ENCODE measurements around the gene DNHD1.

DNA sequence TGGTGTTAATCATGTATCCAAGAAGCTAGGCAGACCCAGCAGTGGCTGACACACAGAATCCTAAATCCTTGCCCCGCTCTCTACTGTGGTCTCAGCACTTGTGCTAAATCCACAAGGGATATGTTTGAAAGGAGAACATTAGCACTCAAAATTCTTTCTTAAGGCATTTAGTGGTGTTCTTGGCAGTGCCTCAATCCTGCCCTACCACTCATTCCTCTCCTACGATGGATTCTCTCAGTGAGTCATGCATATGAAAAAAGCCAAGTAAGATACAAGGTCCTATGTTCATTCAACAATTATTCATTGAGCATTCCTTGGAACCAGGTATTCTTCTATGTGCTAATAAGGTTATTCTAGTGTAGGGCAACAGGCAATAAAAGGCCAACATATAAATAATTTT lies 75.1 kb downstream of the DNHD1 start:
- TF ChIP-seq TEAD4 (IDR thresholded peaks at IDR 0.05) (no peak), EP300 (IDR thresholded peaks at IDR 0.05; ENCODE audit: borderline replicate concordance) (no peak), CEBPB (IDR thresholded peaks at IDR 0.05) (no peak), TAF1 (IDR thresholded peaks at IDR 0.05; ENCODE audit: low read depth) (no peak), EGR1 (IDR thresholded peaks at IDR 0.05) (no peak), RAD21 (IDR thresholded peaks at IDR 0.05; ENCODE audit: low read depth) (no peak), ZBTB7A (IDR thresholded peaks at IDR 0.05; ENCODE audit: low read depth) (no peak), CREB1 (IDR thresholded peaks at IDR 0.05; ENCODE audit: low read depth) (no peak), YY1 (IDR thresholded peaks at IDR 0.05; ENCODE audit: low read depth) (no peak), FOXM1 (IDR thresholded peaks at IDR 0.05; ENCODE audit: borderline replicate concordance, low read depth) (no peak), TCF12 (IDR thresholded peaks at IDR 0.05; ENCODE audit: low read depth) (no peak)
- TF ChIP-seq, protein P1, sequence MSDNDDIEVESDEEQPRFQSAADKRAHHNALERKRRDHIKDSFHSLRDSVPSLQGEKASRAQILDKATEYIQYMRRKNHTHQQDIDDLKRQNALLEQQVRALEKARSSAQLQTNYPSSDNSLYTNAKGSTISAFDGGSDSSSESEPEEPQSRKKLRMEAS (IDR thresholded peaks at IDR 0.05), result no peak
- TF ChIP-seq, protein P2, sequence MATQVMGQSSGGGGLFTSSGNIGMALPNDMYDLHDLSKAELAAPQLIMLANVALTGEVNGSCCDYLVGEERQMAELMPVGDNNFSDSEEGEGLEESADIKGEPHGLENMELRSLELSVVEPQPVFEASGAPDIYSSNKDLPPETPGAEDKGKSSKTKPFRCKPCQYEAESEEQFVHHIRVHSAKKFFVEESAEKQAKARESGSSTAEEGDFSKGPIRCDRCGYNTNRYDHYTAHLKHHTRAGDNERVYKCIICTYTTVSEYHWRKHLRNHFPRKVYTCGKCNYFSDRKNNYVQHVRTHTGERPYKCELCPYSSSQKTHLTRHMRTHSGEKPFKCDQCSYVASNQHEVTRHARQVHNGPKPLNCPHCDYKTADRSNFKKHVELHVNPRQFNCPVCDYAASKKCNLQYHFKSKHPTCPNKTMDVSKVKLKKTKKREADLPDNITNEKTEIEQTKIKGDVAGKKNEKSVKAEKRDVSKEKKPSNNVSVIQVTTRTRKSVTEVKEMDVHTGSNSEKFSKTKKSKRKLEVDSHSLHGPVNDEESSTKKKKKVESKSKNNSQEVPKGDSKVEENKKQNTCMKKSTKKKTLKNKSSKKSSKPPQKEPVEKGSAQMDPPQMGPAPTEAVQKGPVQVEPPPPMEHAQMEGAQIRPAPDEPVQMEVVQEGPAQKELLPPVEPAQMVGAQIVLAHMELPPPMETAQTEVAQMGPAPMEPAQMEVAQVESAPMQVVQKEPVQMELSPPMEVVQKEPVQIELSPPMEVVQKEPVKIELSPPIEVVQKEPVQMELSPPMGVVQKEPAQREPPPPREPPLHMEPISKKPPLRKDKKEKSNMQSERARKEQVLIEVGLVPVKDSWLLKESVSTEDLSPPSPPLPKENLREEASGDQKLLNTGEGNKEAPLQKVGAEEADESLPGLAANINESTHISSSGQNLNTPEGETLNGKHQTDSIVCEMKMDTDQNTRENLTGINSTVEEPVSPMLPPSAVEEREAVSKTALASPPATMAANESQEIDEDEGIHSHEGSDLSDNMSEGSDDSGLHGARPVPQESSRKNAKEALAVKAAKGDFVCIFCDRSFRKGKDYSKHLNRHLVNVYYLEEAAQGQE (IDR thresholded peaks at IDR 0.05; ENCODE audit: low read depth), result no peak
- TF ChIP-seq, protein P3, sequence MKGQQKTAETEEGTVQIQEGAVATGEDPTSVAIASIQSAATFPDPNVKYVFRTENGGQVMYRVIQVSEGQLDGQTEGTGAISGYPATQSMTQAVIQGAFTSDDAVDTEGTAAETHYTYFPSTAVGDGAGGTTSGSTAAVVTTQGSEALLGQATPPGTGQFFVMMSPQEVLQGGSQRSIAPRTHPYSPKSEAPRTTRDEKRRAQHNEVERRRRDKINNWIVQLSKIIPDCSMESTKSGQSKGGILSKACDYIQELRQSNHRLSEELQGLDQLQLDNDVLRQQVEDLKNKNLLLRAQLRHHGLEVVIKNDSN (IDR thresholded peaks at IDR 0.05), result no peak

Data from Ishikawa (cell line).